ENCODE measurements around the gene KIZ.

Gene KIZ

GRCh38 chr20:21291026-21291425 lies 165.1 kb downstream of the KIZ start:
- no peaks in the 10 kb centered on the region for H3K27me3 ChIP-seq (replicated peaks; ENCODE audit: control insufficient read depth, insufficient read depth, low read length, poor library complexity, severe bottlenecking)
- no peaks in the 10 kb centered on the region for H3K9me3 ChIP-seq (ENCODE audit: control insufficient read depth, low read length)
- H3K4me1 ChIP-seq (ENCODE audit: control insufficient read depth, insufficient read depth, low read length, poor library complexity, severe bottlenecking): no peaks in the 10 kb centered on the region
- no peak overlapping the region for H3K27ac ChIP-seq (ENCODE audit: insufficient read depth, low read length, poor library complexity, severe bottlenecking)
- no peaks in the 10 kb centered on the region for H3K36me3 ChIP-seq (ENCODE audit: control insufficient read depth, insufficient read depth, low read length)
- no peak overlapping the region for H3K4me3 ChIP-seq (ENCODE audit: insufficient read depth, low read depth, low read length, poor library complexity, severe bottlenecking)
- DNase-seq: no peak

GRCh38 chr20:21294755-21295154 lies 168.9 kb downstream of the KIZ start:
- no peak overlapping the region for H3K27ac ChIP-seq (ENCODE audit: insufficient read depth, low read length, poor library complexity, severe bottlenecking)
- H3K36me3 ChIP-seq (ENCODE audit: control insufficient read depth, insufficient read depth, low read length): no peaks in the 10 kb centered on the region
- no peak overlapping the region for H3K4me3 ChIP-seq (ENCODE audit: insufficient read depth, low read depth, low read length, poor library complexity, severe bottlenecking)
- no peaks in the 10 kb centered on the region for H3K4me1 ChIP-seq (ENCODE audit: control insufficient read depth, insufficient read depth, low read length, poor library complexity, severe bottlenecking)
- H3K27me3 ChIP-seq (replicated peaks; ENCODE audit: control insufficient read depth, insufficient read depth, low read length, poor library complexity, severe bottlenecking): no peaks in the 10 kb centered on the region
- DNase-seq: no peak
- no peaks in the 10 kb centered on the region for H3K9me3 ChIP-seq (ENCODE audit: control insufficient read depth, low read length)
